ENCODE measurements around the gene HNRNPA1.
A peak's percentile ranks its signal among the peaks of the same experiment; 100 is the strongest.
"Not testable (repeated sequence)": the region's sequence is repeated elsewhere in the genome, so short reads cannot be mapped to it uniquely, and the experiment has no call there.

HNRNPA1 gene

DNA sequence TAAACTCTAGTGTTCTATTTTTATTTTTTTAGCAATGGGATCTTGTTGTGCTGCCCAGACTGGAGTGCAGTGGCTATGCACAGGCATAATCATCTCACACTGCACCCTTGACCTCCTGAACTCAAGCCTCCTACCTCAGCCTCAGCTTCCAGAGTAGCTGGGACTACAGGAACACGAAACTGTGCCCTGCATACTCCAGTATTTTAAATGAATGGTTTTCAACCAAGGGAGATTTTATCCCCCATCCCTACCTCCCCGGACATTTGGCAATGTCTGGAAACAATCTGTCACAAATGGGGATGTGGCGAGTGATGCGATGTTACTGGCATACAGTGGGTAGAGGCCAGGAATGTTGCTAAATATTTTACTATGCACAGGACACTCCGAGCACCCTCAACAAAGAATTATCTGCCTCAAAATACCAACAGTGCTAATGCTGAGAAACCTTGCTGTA lies 2.7 kb upstream of the HNRNPA1 start:
- no peak for DNase-seq

DNA sequence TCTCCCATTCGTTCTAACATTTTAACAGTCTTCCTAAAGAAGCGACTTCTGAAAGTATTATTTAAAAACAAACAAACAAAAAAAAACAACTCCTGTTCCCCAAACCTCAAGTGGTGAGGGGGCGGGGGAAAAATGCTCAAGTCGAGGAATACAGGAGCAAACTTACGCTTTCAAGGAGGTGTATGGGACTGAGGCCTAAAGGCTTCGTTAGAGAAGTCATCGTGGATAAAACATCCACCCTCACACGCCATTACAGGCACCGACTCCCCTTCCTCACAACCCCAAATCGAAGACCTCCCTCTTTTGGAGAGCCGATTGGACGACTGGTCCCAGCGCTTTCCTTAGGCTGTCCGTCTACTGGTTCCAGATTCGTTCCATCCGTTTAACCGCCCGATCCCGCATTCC lies 1.3 kb upstream of the HNRNPA1 start:
- DNase-seq: no peak

DNA sequence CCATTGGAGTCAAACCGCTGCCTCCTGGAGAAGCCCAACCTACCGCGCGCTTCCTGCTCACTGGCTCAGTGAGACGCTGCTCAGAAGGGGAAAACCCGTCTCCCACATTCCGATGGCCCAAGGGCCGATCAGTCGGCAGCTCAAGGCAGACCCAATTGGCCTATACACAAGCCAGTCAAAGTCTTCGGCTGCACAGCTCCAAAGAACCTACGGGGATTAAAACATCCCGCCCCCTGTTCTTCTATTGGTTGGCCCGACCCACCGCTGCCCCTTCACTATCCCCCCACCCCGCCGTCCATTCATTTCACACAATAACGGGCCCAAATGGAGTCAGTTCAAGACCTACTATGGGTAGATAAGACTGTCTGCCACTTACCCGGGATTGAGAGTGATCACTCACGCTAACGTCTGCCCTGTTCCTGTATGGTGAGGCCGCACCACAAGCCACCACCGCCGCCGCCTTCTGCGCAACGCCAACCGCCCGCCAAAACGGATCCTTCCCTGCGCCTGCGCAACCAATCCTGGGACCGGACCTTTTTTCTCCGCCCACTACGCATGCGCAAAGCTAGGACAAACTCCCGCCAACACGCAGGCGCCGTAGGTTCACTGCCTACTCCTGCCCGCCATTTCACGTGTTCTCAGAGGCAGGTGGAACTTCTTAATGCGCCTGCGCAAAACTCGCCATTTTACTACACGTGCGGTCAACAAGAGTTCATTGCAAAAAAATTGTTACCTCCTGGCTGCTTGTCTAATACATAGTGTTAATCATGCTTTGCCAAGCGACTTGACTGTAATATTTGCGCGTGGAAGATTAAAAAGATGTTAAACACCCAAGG lies 676 bp upstream of the HNRNPA1 start, which contains the start of gene CBX5:
Gene CBX5 (minus strand): TSS at position 491 of the 836 bp plus-strand sequence. CDS start 22,472 bp downstream, outside the sequence.
- DNase-seq: peak; percentile 99

DNA sequence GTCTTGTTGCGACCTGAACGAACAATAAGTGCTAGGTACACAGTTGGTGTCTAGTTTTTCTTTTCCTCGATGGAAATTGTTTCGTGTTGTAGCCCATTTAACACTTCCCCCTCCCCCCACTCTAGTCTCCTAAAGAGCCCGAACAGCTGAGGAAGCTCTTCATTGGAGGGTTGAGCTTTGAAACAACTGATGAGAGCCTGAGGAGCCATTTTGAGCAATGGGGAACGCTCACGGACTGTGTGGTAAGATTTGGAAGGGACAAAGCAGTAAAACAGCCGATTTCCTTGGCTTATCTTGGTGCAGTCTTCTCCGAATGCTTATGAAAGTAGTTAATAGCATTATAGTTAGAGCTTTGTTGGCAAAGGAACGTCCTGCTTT lies 724 bp downstream of the HNRNPA1 start:
- DNase-seq: not testable (repeated sequence)

DNA sequence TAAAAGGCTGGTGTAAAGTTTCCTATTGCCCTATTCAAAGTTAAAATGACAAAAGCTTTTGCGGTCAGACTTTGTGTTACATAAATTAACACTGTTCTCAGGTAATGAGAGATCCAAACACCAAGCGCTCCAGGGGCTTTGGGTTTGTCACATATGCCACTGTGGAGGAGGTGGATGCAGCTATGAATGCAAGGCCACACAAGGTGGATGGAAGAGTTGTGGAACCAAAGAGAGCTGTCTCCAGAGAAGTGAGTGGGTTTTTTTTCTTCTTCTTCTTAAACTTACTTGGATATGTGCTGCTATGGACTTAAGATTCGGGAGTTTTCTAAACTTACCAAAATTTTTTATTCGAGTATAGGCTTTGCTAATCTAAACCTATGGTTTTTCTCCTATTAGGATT lies 1.2 kb downstream of the HNRNPA1 start:
- not testable (repeated sequence) for DNase-seq

DNA sequence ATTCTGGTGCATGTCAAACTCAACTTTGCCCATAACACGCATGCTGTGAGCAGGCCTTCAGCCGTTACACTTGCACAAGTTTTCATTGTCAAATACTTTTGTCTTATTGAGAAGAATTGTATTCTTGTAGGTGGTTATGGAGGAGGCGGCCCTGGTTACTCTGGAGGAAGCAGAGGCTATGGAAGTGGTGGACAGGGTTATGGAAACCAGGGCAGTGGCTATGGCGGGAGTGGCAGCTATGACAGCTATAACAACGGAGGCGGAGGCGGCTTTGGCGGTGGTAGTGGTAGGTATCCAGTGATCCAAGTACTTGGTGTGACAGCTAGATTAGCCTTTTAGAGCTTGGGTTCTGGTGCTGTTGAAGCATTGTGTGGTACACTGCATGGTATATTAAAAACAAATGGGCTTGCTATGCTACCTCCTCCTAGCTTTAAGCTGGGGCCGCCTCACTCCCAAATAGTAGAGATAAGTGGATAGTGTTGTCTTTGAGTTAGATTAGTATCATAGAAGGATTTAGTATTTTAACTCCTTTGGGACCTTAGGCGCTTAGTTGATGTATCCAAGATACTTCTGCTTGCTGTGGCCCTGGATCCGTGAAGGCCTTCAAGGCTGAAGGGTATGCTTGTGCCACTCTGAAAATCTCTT lies 2.5 kb downstream of the HNRNPA1 start:
- DNase-seq: no peak

DNA sequence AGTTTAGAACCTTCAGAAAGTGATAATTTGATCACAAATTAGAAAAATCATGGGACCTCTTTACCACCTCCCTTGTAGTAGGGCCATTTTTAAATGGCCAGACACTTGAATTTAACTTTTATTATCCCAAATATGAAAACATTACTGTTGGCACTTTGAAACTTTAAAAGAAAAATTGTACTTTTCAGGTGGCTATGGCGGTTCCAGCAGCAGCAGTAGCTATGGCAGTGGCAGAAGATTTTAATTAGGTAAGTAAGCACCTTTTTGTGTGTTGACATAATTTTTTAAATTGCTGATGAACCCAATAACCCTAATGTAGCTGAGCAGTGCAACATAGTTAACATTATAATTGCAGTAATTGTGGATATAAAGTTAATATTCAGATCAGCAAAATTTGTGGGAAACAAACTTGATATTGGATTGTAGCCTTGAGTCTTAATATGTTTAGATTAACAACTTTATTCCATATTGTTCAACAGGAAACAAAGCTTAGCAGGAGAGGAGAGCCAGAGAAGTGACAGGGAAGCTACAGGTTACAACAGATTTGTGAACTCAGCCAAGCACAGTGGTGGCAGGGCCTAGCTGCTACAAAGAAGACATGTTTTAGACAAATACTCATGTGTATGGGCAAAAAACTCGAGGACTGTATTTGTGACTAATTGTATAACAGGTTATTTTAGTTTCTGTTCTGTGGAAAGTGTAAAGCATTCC lies 3.7 kb downstream of the HNRNPA1 start:
- DNase-seq: not testable (repeated sequence)

DNA sequence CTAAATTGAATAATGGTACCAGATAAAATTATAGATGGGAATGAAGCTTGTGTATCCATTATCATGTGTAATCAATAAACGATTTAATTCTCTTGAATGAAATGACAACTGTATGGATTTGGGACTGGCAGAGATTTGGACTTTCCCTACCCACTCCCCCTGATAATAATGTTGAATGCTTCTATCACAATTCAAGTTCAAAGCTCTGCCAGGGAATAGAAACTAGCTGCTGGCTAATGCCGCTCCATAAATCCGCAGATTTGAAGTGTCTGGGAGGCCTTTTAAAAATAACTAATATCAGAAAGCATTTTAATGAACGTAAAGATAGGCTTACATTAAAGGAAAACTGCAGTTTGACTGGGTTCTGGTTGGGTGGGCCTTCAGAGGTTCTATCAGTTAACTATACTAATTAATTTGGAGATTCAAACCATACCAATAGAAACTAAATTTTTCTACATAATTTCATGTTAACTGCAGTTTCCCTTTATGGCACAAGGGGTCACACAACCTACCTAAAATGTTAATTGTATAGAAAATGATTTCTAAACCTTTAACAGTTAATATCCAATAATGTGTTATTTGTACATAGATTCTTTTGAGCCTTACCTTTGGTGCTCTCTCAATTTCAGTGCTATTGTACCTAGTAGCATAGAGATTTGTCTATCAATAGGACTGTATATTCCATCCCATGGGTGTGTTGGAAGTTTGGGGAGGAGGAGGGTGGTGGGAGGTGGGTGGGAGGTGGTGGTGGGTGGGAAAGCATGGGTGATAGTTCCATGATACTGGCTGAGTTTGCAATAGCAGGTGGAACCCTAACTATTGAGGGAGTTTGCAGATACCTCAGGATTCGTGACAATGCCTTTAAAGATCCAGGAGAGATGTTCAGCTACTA lies 4.9 kb downstream of the HNRNPA1 start:
- no peak for DNase-seq

DNA sequence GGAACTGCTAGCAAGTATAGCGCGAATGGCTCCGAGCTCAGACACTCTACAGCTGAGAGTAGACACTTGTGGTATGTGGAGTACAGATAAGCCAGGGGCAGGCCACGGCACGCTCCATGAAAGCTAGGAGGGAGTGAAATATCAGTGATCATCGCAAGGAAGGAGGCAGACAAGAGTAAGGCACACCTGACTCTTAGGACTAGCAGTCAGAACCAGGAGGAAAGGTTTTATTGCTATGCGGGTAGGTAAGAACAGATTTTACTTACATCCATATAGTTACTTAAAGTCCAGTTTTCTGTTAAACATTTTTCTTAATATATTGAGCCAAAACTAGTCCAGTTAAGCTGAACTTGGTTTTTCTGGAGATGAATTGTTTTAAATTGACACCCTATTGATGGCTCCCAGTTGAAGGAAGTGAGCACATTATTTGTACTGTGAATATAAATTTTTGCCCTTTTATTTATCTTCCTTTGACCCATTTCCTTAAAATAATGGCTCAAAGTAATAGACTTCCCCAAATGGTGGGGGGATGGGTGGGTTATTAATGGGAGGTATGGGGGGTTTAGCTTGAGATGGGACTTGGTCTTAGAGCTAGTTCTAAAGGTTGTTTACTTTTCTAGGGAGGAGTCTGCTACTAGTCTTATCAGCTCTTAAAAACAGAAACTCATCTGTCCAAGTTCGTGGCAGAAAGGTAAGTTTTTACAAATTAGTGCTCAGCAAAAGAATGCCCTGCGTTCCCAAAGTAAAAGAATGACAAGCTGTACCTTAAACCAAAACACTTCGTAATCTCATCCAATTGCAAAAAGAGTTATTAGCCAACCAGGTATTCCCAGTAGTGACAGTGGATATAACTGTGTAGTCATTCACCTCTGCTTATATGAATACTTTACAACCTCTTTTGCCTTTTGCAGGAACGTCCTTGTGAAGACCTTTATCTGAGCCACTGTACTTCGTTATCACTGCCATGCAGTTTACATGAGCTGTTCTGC lies 5.8 kb downstream of the HNRNPA1 start:
- DNase-seq: no peak

DNA sequence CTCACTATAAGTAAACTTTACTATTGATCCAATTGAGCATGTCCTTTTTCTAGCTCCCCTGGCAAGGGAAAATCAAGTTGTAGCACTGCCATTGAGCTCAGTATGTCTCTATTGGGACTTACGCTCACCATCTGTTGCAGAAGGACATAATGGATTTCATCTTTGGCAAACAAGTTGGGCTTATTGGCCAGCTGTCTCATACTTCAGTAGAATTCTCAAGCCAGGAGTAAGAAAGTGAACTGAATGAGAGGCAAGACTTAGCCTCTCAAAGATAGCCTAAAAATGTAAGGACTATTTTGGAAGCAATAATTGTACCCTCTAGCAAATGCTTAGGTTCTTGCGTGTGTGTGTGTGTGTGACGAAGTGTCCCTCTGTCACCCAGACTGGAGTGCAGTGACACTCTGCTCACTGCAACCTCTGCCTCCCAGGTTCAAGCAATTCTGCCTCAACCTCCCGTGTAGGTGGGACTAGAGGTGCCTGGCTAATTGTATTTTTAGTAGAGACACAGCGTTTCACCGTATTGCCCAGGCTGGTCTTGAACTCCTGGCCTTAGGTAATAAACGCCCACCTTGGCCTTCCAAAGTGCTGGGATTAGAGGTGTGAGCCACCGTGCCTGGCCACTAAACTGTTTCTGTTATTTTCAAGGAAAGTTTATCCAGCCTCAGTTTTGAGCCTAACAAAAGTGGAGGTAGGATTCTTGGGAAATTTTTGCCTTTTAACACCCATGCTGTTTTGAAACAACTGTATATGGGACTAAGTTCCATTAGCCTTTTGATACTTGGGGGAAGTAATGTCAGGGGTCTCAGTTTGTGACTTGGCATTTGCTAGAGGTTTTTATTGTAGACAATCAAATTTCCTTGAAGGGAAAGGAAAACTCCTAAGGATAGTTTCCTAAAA lies 7.0 kb downstream of the HNRNPA1 start:
- DNase-seq: no peak

DNA sequence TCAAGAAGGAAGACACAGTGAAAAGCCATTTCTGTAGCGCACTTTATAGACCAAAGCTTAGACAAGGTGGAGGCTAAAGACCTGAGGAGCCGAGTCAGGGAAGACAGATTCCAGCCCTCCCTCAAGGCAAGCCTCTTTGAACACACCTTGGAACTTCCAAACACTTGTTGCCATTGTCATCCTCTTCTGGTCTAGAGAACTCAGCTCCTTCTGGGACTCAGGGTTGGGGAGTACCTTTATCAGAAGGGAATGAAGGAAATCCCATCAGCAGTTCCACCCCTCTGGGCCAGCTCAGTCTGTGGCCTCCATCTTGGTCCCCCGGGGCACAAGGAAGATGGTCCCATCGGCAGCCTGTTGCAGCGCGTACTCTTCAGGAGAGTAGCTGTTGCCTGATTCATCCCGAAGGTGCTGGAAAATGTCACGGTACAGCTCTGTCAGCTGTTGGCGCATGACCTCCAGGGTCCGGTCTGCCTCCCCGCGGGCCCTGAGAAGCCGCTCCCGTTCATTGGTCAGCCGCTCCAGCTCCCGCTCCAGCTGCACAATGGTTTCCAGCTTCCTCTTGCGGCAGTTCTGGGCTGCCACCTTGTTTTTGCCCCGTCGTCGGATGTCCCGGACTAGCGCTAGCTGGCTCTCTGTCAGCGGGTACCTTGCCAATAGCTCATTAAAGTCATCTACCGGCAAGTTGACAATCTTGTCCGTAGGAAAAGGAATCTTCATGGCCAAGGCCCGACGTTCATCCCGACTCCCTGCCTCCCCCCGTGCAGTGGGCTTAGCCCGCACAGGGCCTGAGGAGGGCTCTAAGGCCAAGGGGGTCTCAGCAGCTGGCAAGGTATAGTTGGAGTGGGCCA lies 11.8 kb downstream of the HNRNPA1 start:
- no peak for DNase-seq

DNA sequence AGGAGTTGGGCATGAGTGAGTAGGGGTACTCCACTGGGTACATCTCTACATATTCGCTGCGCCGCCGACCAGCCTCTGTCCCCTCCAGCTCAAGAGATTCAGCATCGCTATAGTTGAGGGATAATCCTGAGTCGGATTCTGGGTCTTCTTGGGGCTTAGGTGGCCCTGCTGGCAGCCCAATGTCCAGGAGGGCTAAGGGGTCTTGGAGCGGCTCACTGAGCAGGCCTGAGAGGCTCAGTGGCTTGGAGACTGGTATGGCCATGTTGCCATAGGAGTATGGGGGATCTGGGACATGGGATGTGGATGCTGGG lies 12.4 kb downstream of the HNRNPA1 start:
- DNase-seq: no peak

DNA sequence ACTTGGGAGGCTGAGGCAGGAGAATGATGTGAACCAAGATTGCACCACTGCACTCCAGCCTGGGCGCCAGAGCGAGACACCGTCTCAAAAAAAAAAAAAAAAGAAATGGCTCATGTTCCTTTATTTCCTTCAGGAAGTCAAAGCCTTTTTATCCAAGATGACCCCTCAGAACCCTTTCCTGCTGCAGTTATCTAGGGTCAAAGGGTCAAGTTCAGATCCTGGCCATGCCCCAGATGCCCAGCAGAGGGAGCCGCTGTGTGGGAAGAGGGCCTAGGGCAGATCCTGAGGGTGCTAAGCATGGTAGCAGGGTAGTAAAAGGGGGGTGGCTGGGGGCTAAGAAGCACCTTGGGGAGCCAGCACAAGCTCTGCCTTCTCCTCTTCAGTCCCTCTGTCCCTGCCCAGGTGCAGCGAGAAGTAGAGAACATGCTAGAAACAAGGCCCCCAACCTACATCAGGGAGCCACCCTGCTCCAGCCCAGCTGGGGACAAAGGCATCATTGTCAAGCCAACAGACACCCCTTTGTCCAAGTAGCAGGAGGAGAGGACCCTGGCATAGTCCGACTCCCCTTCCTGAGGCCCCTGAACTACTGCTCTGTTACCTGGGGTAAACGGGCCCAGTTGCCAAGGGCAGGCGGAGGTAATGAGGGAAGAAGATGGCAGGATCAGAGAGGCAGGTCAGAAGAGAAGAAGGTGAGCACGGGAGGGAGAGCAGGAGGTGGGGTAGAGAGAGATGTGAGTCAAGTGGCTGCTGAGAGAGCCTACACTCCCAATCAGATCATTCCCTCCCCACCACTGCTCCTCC lies 13.8 kb downstream of the HNRNPA1 start:
- peak; percentile 50 for DNase-seq

DNA sequence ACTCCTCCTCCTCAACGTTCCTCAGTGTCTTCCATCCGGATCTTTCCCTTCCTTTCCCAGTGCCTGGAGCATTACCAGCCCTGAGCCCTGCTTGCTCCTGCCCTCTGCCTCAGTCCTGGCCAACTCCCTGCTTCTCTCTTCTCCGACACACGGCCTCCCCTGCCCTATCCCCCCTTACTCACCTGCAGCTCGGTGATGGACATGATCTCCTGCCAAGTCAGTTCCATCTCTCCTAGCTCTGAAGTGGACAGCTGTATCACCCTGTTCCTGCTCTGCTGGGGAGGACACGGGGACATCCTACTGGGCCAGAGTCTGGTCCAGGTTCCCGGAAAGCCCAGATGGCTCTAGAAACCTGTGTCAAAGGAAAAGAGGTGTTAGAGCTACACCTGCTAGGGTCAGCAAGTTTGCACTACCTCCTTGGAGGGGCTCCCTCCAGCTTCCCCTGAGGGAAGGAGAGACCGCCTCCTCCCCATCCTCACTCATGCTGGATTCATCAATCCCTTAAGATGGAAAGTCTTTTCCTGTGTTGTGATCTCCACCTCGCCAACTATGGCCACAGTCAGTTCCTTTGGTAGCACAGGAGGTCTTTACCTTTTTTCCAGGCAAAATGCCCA lies 14.5 kb downstream of the HNRNPA1 start:
- DNase-seq: no peak

DNA sequence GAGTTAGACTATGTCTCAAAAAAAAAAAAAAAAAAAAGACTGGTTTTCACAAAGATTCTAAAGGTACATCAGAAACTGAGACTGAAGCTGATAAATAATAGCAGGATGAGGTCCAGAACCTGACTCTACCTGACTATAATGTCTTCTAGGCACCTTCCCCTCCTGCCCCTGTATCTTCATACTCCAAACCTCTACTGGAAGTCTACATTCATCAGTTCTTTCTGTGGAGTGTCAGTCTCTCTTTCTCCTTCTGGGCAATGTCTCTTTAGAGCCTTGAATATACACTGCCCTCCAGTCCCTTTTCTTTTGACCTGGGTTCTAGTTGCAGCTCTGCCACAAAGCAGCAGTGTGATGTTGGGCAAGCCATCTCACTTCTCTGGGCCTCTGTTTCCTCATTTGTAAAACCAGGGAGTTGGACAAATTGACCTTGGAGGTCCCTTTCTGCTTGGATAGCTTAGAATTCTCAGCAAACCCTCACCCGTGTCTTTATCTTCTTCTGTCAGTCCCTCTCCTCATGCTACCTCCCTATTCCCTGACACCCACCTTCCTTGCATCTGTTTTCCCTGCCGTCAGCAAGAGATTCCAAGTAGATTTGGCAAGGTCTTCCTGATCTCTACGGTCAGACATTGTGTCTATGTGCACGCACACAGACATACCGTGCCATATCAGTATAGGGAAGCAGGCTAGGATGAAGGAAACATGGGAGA lies 16.0 kb downstream of the HNRNPA1 start:
- no peak for DNase-seq

DNA sequence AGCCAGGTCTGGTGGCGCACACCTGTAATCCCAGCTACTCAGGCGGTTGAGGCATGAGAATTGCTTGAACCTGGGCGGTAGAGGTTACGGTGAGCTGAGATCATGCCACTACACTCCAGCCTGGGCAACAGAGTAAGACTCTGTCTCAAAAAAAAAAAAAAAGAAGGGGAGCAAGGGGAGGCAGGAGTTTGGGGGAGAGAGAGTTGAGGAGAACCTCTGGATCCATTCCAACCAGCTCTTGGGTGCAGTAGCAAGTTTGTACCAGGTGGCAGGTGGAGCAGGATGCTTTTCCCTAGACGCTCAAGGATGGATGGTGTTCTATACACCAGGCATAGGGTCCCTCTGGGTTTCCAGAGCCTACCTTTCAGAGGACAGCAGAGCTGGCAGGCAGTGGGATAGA lies 18.4 kb downstream of the HNRNPA1 start:
- no peak for DNase-seq

DNA sequence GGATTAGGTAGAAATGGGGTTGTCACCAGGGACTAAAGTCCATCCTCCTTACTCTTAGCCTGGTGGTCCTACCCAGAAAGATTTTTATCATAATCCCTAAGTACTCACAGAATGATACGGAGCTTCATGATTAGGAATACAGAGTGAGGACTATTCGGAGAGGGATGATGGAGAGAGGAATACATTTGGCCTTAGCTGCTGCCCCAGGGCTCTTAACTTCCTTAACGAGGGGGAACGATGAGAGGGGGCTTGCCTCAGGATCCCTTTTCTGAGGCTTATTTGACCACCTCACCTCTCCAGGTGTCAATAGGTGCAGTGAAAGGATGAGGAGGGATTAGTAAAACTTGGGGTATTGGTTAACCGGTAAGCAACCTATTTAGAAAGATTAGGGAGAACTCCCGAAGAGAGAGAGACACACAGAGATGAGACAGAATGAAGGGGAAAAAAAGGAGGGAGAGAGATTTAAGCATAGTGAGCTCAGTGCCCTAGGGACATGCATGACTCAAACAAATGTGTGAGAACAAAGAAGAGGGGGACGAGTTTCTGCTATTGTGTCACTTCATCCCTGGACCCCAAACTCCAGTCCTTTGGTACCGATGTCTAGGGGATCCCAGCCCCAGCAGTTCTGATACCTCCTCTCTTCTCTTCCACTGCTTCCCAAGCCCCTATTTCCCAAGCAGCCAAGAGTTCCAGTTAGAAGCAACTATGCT lies 19.1 kb downstream of the HNRNPA1 start:
- no peak for DNase-seq
